Stimulated activated CD8-positive, alpha-beta memory T cell treated with anti-CD3 and anti-CD28 coated beads, Interleukin-4, amount 100 ng/mL, for 4 hours (primary cell): Measurements from ENCODE around the gene SIRT7.
"Not testable (repeated sequence)": the region's sequence is repeated elsewhere in the genome, so short reads cannot be mapped to it uniquely, and the experiment has no call there.

ENCODE experiments used
- DNase-seq, 2 donors: peaks; one replicate each; pipeline ENCODE4 v3.0.0-alpha.2; 2020; ENCODE audit warnings: low read depth in 2 of 2, low spot score in 1 of 2

The SIRT7 gene

GRCh38 chr17:81955058-81955681 is 37.2 kb upstream of the SIRT7 start:
- DNase-seq, result no peak

- no peak for DNase-seq
These were observed 36.4 kb upstream of the SIRT7 start for GRCh38 chr17:81954131-81955057.

DNA sequence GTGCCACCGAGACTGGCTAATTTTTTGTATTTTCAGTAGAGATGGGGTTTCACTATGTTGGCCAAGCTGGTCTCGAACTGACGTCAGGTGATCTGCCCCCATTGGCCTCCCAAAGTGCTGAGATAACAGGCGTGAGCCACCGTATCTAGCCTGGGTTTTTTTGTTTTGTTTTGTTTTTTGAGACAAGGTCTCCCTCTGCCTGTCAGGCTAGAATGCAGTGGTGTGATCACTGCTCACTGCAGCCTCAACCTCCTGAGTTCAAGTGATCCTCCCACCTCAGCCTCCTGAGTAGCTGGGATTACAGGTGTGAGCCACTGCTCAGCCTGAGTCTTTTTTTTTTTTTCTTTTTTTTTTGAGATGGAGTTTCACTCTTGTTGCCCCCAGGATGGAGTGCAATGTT is 35.5 kb upstream of the SIRT7 start:
- not testable (repeated sequence) for DNase-seq

DNA sequence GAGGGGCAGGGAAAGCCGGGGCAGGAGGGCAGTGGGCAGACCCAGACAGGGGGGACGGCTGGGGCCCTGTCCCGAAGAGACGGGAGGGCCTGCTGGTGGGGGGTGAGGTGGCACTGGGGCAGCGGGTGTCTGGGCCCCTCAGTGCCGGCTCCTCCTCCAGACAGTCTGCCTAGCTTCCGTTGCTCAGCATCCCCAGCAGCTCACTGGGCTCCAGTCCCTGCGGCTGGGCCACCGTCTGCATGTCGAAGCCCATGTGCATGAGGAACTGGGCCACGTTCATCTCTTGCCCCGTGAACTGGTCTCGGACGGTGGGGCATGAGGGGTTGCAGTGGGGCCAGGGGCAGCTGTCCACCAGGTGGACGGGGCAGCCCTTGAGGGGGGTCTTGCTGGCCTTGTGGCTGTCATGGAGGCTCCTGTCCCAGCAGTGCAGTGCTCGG is 34.8 kb upstream of the SIRT7 start:
- no peak for DNase-seq

GRCh38 chr17:81951785-81952684 is 34.1 kb upstream of the SIRT7 start:
- no peak for DNase-seq

DNA sequence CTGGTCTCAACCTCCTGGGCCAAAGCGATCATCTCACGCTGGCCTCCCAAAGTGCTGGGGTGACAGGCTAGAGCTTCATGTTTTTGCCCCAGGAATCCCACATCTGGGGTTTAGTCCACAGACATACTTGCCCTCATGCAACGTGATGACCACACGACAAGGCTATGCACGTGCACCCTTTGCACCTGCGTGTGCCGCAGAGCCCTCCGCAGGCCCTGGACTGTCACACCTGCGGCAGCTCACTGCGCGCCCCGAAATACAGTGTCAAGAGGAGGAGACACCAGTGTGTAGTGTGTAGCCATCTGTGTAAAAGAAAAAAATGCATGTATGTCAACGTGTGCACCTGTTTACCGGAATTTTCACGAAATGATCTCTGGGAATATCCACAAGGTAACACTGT is 32.5 kb upstream of the SIRT7 start:
- no peak for DNase-seq

DNA sequence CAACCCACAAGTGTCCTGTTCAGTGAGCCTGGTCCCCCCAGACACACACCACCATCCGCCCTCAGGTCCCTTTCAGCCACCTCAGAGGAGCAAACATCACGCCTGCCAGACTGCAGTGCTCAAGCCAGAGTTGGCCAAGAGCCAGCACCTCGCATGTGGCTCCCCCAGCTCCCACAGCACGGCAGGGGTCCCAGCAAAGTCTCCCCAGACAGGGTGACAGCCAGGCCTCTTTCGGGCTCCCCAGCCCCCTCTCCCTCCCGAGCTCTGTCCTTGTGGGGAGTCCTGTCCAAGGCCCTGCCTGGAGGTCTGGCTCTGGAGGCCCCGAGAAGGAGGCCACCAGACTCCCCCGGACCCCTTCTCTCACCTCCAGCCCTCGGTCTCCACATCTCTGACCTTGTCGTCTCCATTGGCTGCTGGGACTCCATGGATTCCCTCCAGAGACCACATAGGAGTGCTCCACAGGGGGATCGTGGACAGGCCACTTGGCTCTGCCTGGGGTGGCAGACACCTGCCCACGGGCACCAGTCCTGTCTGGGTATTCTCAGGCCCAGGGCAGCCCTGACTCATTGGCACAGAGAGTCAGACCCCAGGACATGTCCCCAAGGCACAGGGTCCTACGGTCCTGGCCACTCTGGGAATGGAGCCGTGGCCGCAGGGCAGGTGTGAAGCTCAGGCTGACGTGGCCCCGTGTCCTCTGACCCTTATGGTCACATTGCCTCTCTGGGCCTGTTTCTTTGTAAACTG is 30.8 kb upstream of the SIRT7 start:
- DNase-seq, result no peak

DNA sequence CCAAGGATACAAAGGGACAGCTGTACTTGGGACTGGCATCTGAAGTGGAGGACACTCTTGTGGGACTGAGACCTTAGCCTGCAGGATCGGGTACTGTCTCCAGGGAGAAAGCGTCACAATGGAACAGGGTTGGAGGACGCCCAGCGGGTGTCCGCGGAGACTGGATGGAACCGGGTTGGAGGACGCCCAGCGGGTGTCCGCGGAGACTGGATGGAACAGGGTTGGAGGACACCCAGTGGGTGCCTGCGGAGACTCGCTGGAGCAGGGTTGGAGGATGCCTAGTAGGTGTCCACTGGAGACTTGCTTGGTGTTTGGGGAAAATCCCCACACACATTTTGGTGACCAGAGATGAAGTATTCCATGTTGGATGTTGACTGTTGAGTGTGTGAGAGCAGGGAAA is 29.2 kb upstream of the SIRT7 start, which contains the start of gene MYADML2:
MYADML2 (minus strand) TSS at position 45 of the 400 bp plus-strand sequence. CDS start 5,492 bp downstream, outside the sequence.
- DNase-seq, result no peak

DNA sequence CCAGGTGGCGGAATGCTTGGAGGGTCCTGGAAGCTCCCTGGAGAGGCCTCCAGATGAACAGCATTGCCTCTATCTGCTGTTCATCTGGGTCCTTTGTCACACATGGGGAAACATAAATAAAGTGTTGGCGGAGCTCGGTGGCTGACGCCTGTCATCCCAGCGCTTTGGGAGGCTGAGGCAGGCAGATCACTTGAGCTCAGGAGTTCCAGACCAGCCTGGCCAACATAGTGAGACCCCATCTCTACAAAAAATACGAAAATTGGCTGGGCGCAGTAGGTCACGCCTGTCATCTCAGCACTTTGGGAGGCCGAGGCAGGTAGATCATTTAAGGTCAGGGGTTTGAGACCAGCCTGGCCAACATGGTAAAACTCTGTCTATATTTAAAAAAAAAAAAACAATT is 26.9 kb upstream of the SIRT7 start:
- no peak for DNase-seq

- no peak for DNase-seq
These were observed 24.2 kb upstream of the SIRT7 start for GRCh38 chr17:81942167-81942553.

- no peak for DNase-seq
These were observed 23.6 kb upstream of the SIRT7 start for GRCh38 chr17:81941484-81942166.

GRCh38 chr17:81940538-81941483 is 22.8 kb upstream of the SIRT7 start:
- no peak for DNase-seq

- DNase-seq, result no peak
These were observed 22.0 kb upstream of the SIRT7 start for GRCh38 chr17:81939881-81940385.

- no peak for DNase-seq
These were observed 21.2 kb upstream of the SIRT7 start for GRCh38 chr17:81939218-81939617.

GRCh38 chr17:81935709-81936084 is 17.7 kb upstream of the SIRT7 start:
- no peak for DNase-seq

DNA sequence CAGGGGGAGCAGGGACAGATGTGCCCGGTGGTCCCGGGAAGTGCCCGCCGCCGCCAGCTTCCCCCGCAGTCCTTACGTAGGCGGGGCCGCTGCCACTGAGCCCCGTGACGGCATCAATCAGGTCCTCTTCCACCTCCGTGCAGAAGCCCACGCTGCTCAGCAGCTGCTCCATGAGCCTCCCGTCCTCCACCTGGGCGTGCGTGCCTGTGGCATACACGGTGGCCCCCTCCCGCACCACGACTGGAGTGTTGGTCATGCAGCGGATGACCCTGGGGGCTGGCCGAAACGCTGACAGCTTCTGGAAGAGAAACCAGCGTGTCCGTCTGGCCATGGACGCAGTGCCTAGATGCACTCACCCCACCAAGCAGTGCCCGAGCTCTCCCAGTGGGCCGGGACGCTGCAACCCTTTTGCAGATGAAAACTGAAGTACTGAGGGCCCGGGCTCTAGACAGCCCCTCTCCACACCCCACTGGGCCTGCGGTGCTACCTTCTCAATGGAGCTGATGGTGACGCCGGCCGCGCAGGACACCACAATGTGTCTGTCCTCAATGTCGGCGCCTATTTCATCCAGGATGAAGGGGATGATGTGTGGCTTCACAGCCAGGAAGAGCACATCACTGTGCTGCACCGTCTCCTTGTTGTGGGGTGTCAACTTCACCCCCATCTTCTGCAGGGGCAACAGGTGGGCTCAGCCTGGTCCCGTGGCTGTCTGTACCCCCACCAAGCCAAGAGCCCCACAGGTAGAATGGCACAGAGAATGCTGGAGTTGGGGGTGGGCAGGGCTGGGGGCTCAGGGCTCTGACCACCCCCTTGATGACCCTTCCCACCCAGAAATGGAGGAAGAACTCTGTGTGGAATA is 17.1 kb upstream of the SIRT7 start:
- DNase-seq, result no peak

- no peak for DNase-seq
These were observed 16.3 kb upstream of the SIRT7 start for GRCh38 chr17:81934098-81934757.
